Neuronal stem cell (in vitro differentiated cells): ENCODE results near the gene PDGFB.

Source experiments
- DNase-seq: peaks from one replicate; pipeline ENCODE4 v3.0.0-alpha.2; 2013; ENCODE audit warnings: low spot score
- H2AFZ ChIP-seq: one replicate; pipeline ENCODE4 v1.6.1; 2013; ENCODE audit warnings: mild to moderate bottlenecking, low read length, inconsistent platforms
- H2AK5ac ChIP-seq: 2 replicates; pipeline ENCODE4 v1.6.1; 2013; ENCODE audit warnings: low read depth, mild to moderate bottlenecking, inconsistent platforms, low read length, moderate library complexity, mixed read lengths
- H2BK120ac ChIP-seq: 2 replicates; pipeline ENCODE4 v1.6.1; 2013; ENCODE audit warnings: low read depth, mild to moderate bottlenecking, inconsistent platforms, low read length, moderate library complexity, mixed read lengths
- H2BK12ac ChIP-seq: one replicate; pipeline ENCODE4 v1.6.1; 2013; ENCODE audit warnings: low read length, inconsistent platforms
- H2BK15ac ChIP-seq: 2 replicates; pipeline ENCODE4 v1.6.1; 2013; ENCODE audit warnings: mild to moderate bottlenecking, low read length, inconsistent platforms, mixed read lengths
- H2BK5ac ChIP-seq: one replicate; pipeline ENCODE4 v1.6.1; 2013; ENCODE audit warnings: inconsistent platforms, mild to moderate bottlenecking, low read length, moderate library complexity
- H3K14ac ChIP-seq: one replicate; pipeline ENCODE4 v1.6.1; 2013; ENCODE audit warnings: low read length, inconsistent platforms
- H3K18ac ChIP-seq: 2 replicates; pipeline ENCODE4 v1.6.1; 2013; ENCODE audit warnings: low read length, inconsistent platforms
- H3K23ac ChIP-seq: 2 replicates; pipeline ENCODE4 v1.6.1; 2013; ENCODE audit warnings: low read depth, mild to moderate bottlenecking, mixed read lengths, low read length, inconsistent platforms; ENCODE audit not compliant: poor library complexity
- H3K27ac ChIP-seq: replicated peaks from 3 replicates; pipeline ENCODE4 v1.5.1; 2013; ENCODE audit warnings: low read length, inconsistent platforms
- H3K27me3 ChIP-seq, 3 experiments: 2 replicates each; pipeline ENCODE4 v1.6.1; 2013; ENCODE audit warnings: low read length in 3 of 3, mild to moderate bottlenecking in 2 of 3, inconsistent platforms in 1 of 3, low read depth in 1 of 3, mixed read lengths in 1 of 3, moderate library complexity in 1 of 3; ENCODE audit not compliant: control insufficient read depth in 3 of 3, insufficient read depth in 3 of 3
- H3K36me3 ChIP-seq, 2 donors: replicated peaks in 1 of 2; 2 replicates each; pipeline ENCODE4 v1.6.1; 2013; ENCODE audit warnings: low read length in 2 of 2; ENCODE audit not compliant: control insufficient read depth in 2 of 2, insufficient read depth in 2 of 2
- H3K4ac ChIP-seq: 2 replicates; pipeline ENCODE4 v1.6.1; 2013; ENCODE audit warnings: inconsistent platforms, mild to moderate bottlenecking, low read length, moderate library complexity
- H3K4me1 ChIP-seq, 2 donors: 1 replicate in 1 of 2; 2 replicates in 1 of 2; pipeline ENCODE4 v1.6.1; 2013; ENCODE audit warnings: low read length in 2 of 2, low read depth in 1 of 2; ENCODE audit not compliant: control insufficient read depth in 2 of 2, insufficient read depth in 1 of 2
- H3K4me2 ChIP-seq: one replicate; pipeline ENCODE4 v1.6.1; 2013; ENCODE audit warnings: mild to moderate bottlenecking, low read length, inconsistent platforms; ENCODE audit not compliant: insufficient read depth, poor library complexity, severe bottlenecking
- H3K4me3 ChIP-seq, 2 donors: 2 replicates each; pipeline ENCODE4 v1.5.1; 2013; ENCODE audit warnings: low read length in 2 of 2, mild to moderate bottlenecking in 2 of 2, inconsistent platforms in 1 of 2, moderate library complexity in 1 of 2
- H3K79me1 ChIP-seq: one replicate; pipeline ENCODE4 v1.6.1; 2013; ENCODE audit warnings: low read depth, mild to moderate bottlenecking, inconsistent platforms, low read length, moderate library complexity
- H3K9ac ChIP-seq: one replicate; pipeline ENCODE4 v1.6.1; 2013; ENCODE audit warnings: mild to moderate bottlenecking, low read depth, low read length, inconsistent platforms; ENCODE audit not compliant: poor library complexity
- H3K9me3 ChIP-seq, 2 donors: replicated peaks in 1 of 2; 2 replicates each; pipeline versions ENCODE3 to v1.6.1; 2013; ENCODE audit warnings: low read length in 2 of 2, mild to moderate bottlenecking in 2 of 2, inconsistent platforms in 1 of 2, low read depth in 1 of 2, mixed read lengths in 1 of 2, moderate library complexity in 1 of 2; ENCODE audit not compliant: control insufficient read depth in 2 of 2, insufficient read depth in 1 of 2
- H4K8ac ChIP-seq: one replicate; pipeline ENCODE4 v1.6.1; 2013; ENCODE audit warnings: low read depth, mild to moderate bottlenecking, inconsistent platforms, low read length, moderate library complexity
- H4K91ac ChIP-seq: one replicate; pipeline ENCODE4 v1.6.1; 2013; ENCODE audit warnings: low read length, low read depth, mild to moderate bottlenecking, inconsistent platforms; ENCODE audit not compliant: poor library complexity
- WGBS, 2 donors: extraction: QIAGEN DNeasy Blood & Tissue Kit; methylation state at CpG; one replicate each; pipeline ENCODE4 v1.1.7; 2013; ENCODE audit warnings: missing lambda C conversion rate in 2 of 2, mixed read lengths in 1 of 2; ENCODE audit not compliant: insufficient read length in 2 of 2, insufficient replicate concordance in 1 of 2; ENCODE audit errors: extremely low coverage in 2 of 2; 5-methylcytosine and 5-hydroxymethylcytosine counted together

Gene PDGFB

GRCh38 chr22:39237318-39238100 lies 7.3 kb downstream of the PDGFB start:
- Histone ChIP-seq H2AK5ac (no peak overlapping the region), H2BK15ac (no peak overlapping the region), H3K4me2 (no peak overlapping the region), H3K23ac (peak overlapping the region; percentile 19), H3K4ac (no peak overlapping the region), H3K14ac (no peak overlapping the region), H2BK12ac (no peak overlapping the region), H2BK5ac (no peak overlapping the region), H3K4me1 (peaks cover 51 to 67% of the 10 kb centered on the region in 2 donors), H3K9ac (no peak overlapping the region), H4K8ac (no peak overlapping the region), H3K27me3 (peaks cover 0 to 12% (median 0%) of the 10 kb centered on the region in 3 experiments), H3K36me3 (no peaks in the 10 kb centered on the region), H3K27ac (no peak overlapping the region), H3K9me3 (no peaks in the 10 kb centered on the region), H3K79me1 (no peaks in the 10 kb centered on the region), H2BK120ac (no peak overlapping the region), H4K91ac (no peak overlapping the region), H3K4me3 (no peak overlapping the region), H2AFZ (no peak overlapping the region), H3K18ac (peak overlapping the region; percentile 4)
- WGBS, 2 donors = no CpG with 5 or more reads among the region's 22 CpGs
- no peak for DNase-seq

GRCh38 chr22:39236321-39237317 lies 8.2 kb downstream of the PDGFB start:
- DNase-seq = no peak
- no CpG with 5 or more reads among the region's 37 CpGs for WGBS, 2 donors
- Histone ChIP-seq H3K18ac (peak overlapping the region; percentile 60), H2AFZ (no peak overlapping the region), H2BK12ac (no peak overlapping the region), H3K36me3 (no peaks in the 10 kb centered on the region), H2BK15ac (peak overlapping the region; percentile 26), H2BK5ac (no peak overlapping the region), H4K91ac (no peak overlapping the region), H2AK5ac (peak overlapping the region; percentile 99), H3K9me3 (no peaks in the 10 kb centered on the region), H3K4ac (no peak overlapping the region), H3K4me2 (no peak overlapping the region), H3K27ac (no peak overlapping the region), H3K23ac (no peak overlapping the region), H3K14ac (no peak overlapping the region), H3K4me1 (peaks cover 49 to 65% of the 10 kb centered on the region in 2 donors), H3K27me3 (peaks cover 0 to 4% (median 0%) of the 10 kb centered on the region in 3 experiments), H4K8ac (no peak overlapping the region), H3K79me1 (no peaks in the 10 kb centered on the region), H3K9ac (no peak overlapping the region), H2BK120ac (no peak overlapping the region), H3K4me3 (no peak overlapping the region)

DNA sequence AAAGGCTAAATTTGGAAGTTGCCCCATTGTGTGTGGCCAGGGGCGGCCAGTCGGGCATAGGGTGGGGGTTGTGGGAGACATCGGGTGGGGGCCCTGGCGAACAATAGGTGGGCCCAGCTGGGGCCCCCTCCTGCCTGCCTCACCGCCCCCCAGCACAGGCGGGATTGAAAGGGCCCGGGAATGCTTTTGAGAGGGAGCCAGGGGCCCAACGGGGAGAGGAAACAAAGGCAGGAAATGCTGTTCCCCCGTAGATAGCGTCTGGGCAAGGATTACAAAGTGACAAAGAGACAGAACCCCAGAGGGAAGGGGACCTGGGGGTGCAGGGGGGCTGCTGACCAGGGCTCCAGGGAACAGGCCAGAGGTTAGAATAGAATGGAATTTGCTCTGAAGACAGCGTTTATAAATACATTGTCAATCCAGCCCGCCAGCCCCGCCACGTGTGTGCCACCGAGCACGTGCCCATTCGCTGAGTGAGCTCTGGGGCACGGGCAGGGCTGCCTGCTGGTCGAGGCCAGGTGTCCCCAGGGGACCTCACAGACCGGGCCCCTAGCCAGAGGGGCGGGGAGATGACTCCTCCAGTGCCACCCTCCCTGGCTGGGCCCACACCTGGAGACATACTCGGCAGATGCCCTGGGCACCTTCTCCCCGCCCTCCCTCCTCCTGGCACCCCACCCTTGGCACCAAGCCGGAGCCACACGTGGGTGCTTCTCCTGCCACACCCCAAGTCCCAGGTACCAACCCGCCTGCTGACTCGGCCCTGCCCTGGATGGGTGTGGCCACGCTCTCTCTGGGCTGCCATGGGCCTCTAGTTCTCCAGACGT lies 9.7 kb downstream of the PDGFB start:
- Histone ChIP-seq H2BK120ac (peak overlapping the region; percentile 18), H3K36me3 (no peaks in the 10 kb centered on the region), H2BK15ac (peak overlapping the region; percentile 26), H3K18ac (peak overlapping the region; percentile 95), H2AK5ac (peak overlapping the region; percentile 99), H3K14ac (no peak overlapping the region), H3K4me2 (no peak overlapping the region), H4K91ac (peak overlapping the region; percentile 82), H4K8ac (no peak overlapping the region), H2BK12ac (peak overlapping the region; percentile 87), H3K23ac (no peak overlapping the region), H3K4me1 (peaks cover 44 to 64% of the 10 kb centered on the region in 2 donors), H3K9me3 (no peaks in the 10 kb centered on the region), H2AFZ (peak overlapping the region; percentile 83), H3K79me1 (no peaks in the 10 kb centered on the region), H3K27me3 (peaks cover 0 to 1% (median 0%) of the 10 kb centered on the region in 3 experiments), H3K4me3 (no peak overlapping the region), H3K4ac (peak overlapping the region; percentile 10), H3K27ac (peak overlapping the region; percentile 77), H2BK5ac (peak overlapping the region; percentile 89), H3K9ac (peak overlapping the region; percentile 53)
- no CpG with 5 or more reads among the region's 29 CpGs for WGBS, 2 donors
- no peak for DNase-seq
